Choroid plexus epithelial cell (primary cell): ENCODE results near the gene CLTC.

ENCODE experiments used
- DNase-seq: peaks from one replicate; pipeline ENCODE4 v3.0.0-alpha.2; 2010; ENCODE audit warnings: low read depth
- H3K4me3 ChIP-seq: 2 replicates; pipeline ENCODE4 v1.5.1; 2011; ENCODE audit warnings: low read depth, mild to moderate bottlenecking, control low read depth, low read length, moderate library complexity
- TF ChIP-seq, protein P1 (sequence below): conservative IDR thresholded peaks from 2 replicates; pipeline ENCODE4 v1.5.1; 2011; ENCODE audit warnings: low read depth, mild to moderate bottlenecking, control low read depth, inconsistent platforms, low read length, moderate library complexity

CLTC gene

DNA sequence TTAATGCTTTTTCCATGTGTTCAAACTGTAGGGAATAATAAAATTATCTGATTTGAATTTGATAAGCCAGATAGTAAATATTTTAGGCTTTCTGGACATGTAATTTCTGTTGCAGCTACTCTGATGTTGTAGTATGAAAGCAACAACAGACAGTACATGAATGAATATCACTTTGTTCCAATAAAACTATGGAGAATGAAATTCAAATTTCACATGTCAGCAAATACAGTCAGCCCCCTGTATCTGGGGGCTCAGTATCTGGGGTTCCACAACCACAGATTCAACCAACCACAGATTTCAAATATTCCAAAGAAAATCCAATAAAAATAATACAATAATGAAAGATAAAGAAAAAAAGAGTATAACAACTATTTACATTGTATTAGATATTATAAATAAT, 8.2 kb upstream of the CLTC start:
- DNase-seq: no peak

DNA sequence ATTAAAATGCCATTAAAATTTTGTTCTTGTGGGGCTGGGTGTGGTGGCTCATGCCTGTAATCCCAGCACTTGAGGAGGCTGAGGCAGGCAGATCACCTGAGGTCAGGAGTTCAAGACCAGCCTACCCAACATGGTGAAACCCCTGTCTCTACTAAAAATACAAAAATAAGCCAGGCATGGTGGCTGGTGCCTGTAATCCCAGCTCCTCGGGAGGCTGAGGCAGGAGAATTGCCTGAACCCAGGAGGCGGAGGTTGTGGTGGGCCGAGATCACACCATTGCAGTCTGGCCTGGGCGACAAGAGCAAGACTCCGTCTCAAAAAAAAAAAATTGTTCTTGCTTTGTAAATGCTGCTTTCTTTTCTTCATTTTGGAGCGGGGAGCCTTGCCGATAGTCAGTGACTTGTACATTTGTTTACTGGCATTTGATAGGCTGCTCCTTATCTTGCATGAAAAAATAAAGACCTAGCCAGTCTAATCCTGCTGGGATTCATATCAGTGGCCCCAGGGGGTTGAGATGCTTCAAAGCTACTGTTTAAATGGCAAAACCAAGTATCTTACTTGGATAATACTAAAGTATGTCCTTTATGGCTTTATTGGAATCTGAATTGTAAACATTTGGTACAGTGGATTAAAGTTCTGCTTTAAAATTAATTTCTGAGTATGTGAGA, 3.3 kb upstream of the CLTC start:
- DNase-seq: peak; percentile 26
- no peak overlapping the region for H3K4me3 ChIP-seq
- TF ChIP-seq, protein P1, sequence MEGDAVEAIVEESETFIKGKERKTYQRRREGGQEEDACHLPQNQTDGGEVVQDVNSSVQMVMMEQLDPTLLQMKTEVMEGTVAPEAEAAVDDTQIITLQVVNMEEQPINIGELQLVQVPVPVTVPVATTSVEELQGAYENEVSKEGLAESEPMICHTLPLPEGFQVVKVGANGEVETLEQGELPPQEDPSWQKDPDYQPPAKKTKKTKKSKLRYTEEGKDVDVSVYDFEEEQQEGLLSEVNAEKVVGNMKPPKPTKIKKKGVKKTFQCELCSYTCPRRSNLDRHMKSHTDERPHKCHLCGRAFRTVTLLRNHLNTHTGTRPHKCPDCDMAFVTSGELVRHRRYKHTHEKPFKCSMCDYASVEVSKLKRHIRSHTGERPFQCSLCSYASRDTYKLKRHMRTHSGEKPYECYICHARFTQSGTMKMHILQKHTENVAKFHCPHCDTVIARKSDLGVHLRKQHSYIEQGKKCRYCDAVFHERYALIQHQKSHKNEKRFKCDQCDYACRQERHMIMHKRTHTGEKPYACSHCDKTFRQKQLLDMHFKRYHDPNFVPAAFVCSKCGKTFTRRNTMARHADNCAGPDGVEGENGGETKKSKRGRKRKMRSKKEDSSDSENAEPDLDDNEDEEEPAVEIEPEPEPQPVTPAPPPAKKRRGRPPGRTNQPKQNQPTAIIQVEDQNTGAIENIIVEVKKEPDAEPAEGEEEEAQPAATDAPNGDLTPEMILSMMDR: no peak

More for the DNA sequence above, 8.2 kb upstream of the CLTC start:
- TF ChIP-seq, protein P1: no peak
- no peak overlapping the region for H3K4me3 ChIP-seq

DNA sequence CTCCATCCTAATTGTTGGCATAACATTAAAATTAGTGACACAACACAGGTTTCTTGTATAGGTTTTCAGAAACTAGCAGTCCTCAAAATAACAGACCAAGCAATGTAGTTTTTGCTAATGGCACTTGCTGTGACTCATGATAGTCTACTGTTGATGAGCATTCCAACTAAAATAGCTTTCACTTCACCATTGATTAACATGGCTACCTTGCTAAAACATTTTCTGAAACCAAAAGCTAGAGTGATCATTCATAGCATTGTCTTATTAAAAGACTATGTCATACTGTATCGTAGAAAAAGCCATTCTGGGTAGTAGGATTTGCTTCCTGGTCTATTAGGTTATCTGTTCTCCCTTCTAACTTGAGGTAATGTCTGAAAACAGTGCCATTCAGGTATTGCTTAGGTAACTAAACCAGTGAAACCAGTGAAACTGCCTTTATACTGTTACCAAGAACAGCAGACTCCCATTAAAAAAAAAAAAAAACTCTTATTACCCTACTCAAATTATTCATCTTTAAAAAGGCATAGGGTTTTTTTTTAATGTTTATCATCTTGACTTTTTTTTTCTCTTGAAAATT, 2.5 kb upstream of the CLTC start:
- H3K4me3 ChIP-seq: no peak overlapping the region
- TF ChIP-seq, protein P1: no peak
- no peak for DNase-seq

DNA sequence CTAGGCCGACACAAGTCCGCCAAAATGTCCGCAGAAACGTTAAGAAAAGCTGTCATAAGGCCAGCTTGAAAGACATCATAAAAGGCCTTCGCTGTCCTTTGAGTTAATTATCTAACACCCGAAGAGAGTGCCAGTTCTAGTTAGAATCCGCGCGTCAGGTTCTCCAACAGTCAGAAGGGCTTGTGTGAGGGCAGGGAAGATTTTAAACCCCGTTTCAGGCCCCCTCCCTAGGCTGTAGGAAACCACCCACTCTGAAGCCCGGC, 729 bp upstream of the CLTC start:
- H3K4me3 ChIP-seq: peak overlapping the region; percentile 90
- DNase-seq: no peak
- TF ChIP-seq, protein P1: no peak

DNA sequence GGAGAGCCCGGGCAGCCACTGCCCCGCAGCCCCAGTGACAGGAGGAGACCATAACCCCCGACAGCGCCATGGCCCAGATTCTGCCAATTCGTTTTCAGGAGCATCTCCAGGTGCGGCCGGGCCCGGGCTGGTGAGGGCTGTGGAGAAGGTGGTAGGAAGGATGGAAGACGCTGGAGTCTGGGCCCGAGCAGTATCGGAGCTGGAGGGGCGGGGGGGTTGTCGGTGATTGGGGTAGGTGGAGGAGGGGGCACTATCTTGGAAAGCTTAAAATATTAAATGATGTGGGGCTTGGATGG, 317 bp downstream of the CLTC start:
- TF ChIP-seq, protein P1: no peak
- peak overlapping the region; percentile 90 for H3K4me3 ChIP-seq
- no peak for DNase-seq

DNA sequence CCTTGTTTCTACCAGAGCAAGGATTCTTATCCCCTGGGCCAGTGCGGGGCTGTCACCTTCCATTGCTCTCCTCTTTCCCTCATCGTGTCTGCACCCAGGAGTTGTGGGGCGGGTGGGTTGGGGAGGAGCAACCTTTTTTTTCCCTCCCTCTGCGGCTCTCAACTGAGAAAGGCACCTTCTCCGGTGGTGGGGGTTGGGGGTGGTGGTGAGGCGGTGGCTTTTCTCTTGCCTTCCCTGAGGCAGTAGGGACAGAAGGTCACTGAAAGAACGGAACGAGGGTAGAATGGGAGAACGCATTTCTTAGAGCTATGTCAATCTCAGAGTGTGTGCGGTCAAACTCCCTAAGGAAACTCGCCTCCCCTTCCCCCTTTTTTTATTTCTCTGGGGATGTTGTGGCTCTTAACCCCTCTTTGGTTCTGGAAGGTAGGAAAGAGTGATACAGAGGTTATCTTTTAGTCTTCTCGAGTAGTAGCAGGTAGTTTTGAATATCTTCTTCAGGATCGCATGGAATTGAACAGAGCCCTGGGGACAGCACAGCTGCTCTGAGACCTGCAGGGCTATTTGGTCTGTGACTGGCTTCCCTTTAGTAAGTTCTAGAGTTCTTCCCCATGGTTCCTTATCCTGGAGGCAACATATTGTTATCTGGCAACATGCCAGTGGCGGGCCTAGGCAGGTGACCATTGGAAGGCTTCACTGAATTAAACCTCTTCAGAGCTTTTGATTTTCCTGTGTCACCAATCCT, 994 bp downstream of the CLTC start:
- peak overlapping the region; percentile 90 for H3K4me3 ChIP-seq
- DNase-seq: peak; percentile 46
- TF ChIP-seq, protein P1: no peak

DNA sequence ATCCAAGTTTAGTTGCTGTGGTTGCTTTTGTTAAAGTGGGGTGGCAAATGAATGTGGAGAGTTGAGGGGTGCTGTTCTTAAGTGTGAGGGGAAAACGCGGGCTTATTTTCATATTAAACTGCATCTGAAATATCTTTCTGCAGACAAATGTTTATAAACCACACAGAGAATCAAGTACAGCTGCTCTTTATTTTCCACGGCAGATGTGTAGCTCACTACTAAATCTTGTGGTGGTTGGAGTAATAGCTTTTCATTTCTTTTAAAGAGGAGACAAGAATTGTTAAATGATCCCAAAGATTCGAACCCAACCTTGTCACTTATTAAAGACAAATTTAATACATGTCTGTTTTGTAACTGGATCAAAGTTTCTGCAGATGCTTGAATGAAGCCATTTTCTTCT, 2.1 kb downstream of the CLTC start:
- TF ChIP-seq, protein P1: no peak
- DNase-seq: no peak
- H3K4me3 ChIP-seq: peak overlapping the region; percentile 90
